ENCODE results near the gene ASIC2.

Gene ASIC2

GRCh38 chr17:33152783-33153182 lies 140.3 kb downstream of the ASIC2 start:
- no peak for ATAC-seq (replicated peaks; ENCODE audit: extremely low read depth, poor library complexity, severe bottlenecking)
- Mint-ChIP-seq H3K9me3 (no peaks in the 10 kb centered on the region), H3K4me1 (no peaks in the 10 kb centered on the region), H3K27me3 (peaks cover 23% of the 10 kb centered on the region), H3K27ac (ENCODE audit: low read depth) (no peak overlapping the region), H3K4me3 (no peak overlapping the region), H3K36me3 (ENCODE audit: insufficient read depth) (no peaks in the 10 kb centered on the region)
- no peak for DNase-seq (ENCODE audit: low spot score in 2 of 2)

- no peaks in the 10 kb centered on the region for H3K36me3 Mint-ChIP-seq (ENCODE audit: insufficient read depth)
- ATAC-seq (replicated peaks; ENCODE audit: extremely low read depth, poor library complexity, severe bottlenecking), result no peak
- no peak for DNase-seq (ENCODE audit: low spot score in 2 of 2)
Observed at GRCh38 chr17:33151565-33151964, 141.5 kb downstream of the ASIC2 start.

GRCh38 chr17:33145941-33146340 lies 147.2 kb downstream of the ASIC2 start:
- peaks cover 38% of the 10 kb centered on the region for H3K27me3 Mint-ChIP-seq
- no peaks in the 10 kb centered on the region for H3K9me3 Mint-ChIP-seq
- DNase-seq (ENCODE audit: low spot score in 2 of 2) (no peak), ATAC-seq (replicated peaks; ENCODE audit: extremely low read depth, poor library complexity, severe bottlenecking) (no peak)
- no peak overlapping the region for H3K4me3 Mint-ChIP-seq
- no peaks in the 10 kb centered on the region for H3K36me3 Mint-ChIP-seq (ENCODE audit: insufficient read depth)
- H3K4me1 Mint-ChIP-seq, result no peaks in the 10 kb centered on the region
- no peak overlapping the region for H3K27ac Mint-ChIP-seq (ENCODE audit: low read depth)

More at GRCh38 chr17:33151565-33151964, 141.5 kb downstream of the ASIC2 start:
- Mint-ChIP-seq H3K9me3 (no peaks in the 10 kb centered on the region), H3K27ac (ENCODE audit: low read depth) (no peak overlapping the region), H3K27me3 (peaks cover 15% of the 10 kb centered on the region), H3K4me1 (no peaks in the 10 kb centered on the region), H3K4me3 (no peak overlapping the region)

GRCh38 chr17:33144837-33145236 lies 148.3 kb downstream of the ASIC2 start:
- ATAC-seq (replicated peaks; ENCODE audit: extremely low read depth, poor library complexity, severe bottlenecking) (no peak), DNase-seq (ENCODE audit: low spot score in 2 of 2) (no peak)
- Mint-ChIP-seq H3K27me3 (peaks cover 39% of the 10 kb centered on the region), H3K9me3 (no peaks in the 10 kb centered on the region), H3K36me3 (ENCODE audit: insufficient read depth) (no peaks in the 10 kb centered on the region), H3K4me1 (no peaks in the 10 kb centered on the region), H3K27ac (ENCODE audit: low read depth) (no peak overlapping the region), H3K4me3 (no peak overlapping the region)

GRCh38 chr17:33142705-33143299 lies 150.3 kb downstream of the ASIC2 start:
- Mint-ChIP-seq H3K4me1 (no peaks in the 10 kb centered on the region), H3K36me3 (ENCODE audit: insufficient read depth) (no peaks in the 10 kb centered on the region), H3K9me3 (no peaks in the 10 kb centered on the region), H3K27me3 (peaks cover 56% of the 10 kb centered on the region), H3K4me3 (no peak overlapping the region), H3K27ac (ENCODE audit: low read depth) (no peak overlapping the region)
- DNase-seq (ENCODE audit: low spot score in 2 of 2) (no peak), ATAC-seq (replicated peaks; ENCODE audit: extremely low read depth, poor library complexity, severe bottlenecking) (no peak)

GRCh38 chr17:33140413-33141099 lies 152.5 kb downstream of the ASIC2 start:
- no peak overlapping the region for H3K27ac Mint-ChIP-seq (ENCODE audit: low read depth)

GRCh38 chr17:33138627-33139026 lies 154.5 kb downstream of the ASIC2 start:
- ATAC-seq (replicated peaks; ENCODE audit: extremely low read depth, poor library complexity, severe bottlenecking) (no peak), DNase-seq (ENCODE audit: low spot score in 2 of 2) (no peak)
- no peaks in the 10 kb centered on the region for H3K9me3 Mint-ChIP-seq
- H3K36me3 Mint-ChIP-seq (ENCODE audit: insufficient read depth), result peaks cover under 1% of the 10 kb centered on the region
- H3K27ac Mint-ChIP-seq (ENCODE audit: low read depth), result no peak overlapping the region
- H3K27me3 Mint-ChIP-seq, result peaks cover 57% of the 10 kb centered on the region
- H3K4me1 Mint-ChIP-seq, result no peaks in the 10 kb centered on the region
- no peak overlapping the region for H3K4me3 Mint-ChIP-seq

More at GRCh38 chr17:33140413-33141099, 152.5 kb downstream of the ASIC2 start:
- H3K4me1 Mint-ChIP-seq, result no peaks in the 10 kb centered on the region
- no peaks in the 10 kb centered on the region for H3K36me3 Mint-ChIP-seq (ENCODE audit: insufficient read depth)
- DNase-seq (ENCODE audit: low spot score in 2 of 2), result no peak
- H3K4me3 Mint-ChIP-seq, result no peak overlapping the region
- ATAC-seq (replicated peaks; ENCODE audit: extremely low read depth, poor library complexity, severe bottlenecking), result no peak
- H3K9me3 Mint-ChIP-seq, result no peaks in the 10 kb centered on the region
- H3K27me3 Mint-ChIP-seq, result peaks cover 62% of the 10 kb centered on the region

- H3K9me3 Mint-ChIP-seq, result no peaks in the 10 kb centered on the region
- peaks cover 3% of the 10 kb centered on the region for H3K36me3 Mint-ChIP-seq (ENCODE audit: insufficient read depth)
- H3K4me3 Mint-ChIP-seq, result no peak overlapping the region
- ATAC-seq (replicated peaks; ENCODE audit: extremely low read depth, poor library complexity, severe bottlenecking), result no peak
- H3K4me1 Mint-ChIP-seq, result no peaks in the 10 kb centered on the region
- no peak overlapping the region for H3K27ac Mint-ChIP-seq (ENCODE audit: low read depth)
- peaks cover 56% of the 10 kb centered on the region for H3K27me3 Mint-ChIP-seq
- no peak for DNase-seq (ENCODE audit: low spot score in 2 of 2)
Observed at GRCh38 chr17:33137426-33137825, 155.7 kb downstream of the ASIC2 start.

GRCh38 chr17:33135691-33136090 lies 157.4 kb downstream of the ASIC2 start:
- ATAC-seq (replicated peaks; ENCODE audit: extremely low read depth, poor library complexity, severe bottlenecking), result no peak
- H3K9me3 Mint-ChIP-seq, result no peaks in the 10 kb centered on the region
- no peak for DNase-seq (ENCODE audit: low spot score in 2 of 2)
- peaks cover 55% of the 10 kb centered on the region for H3K27me3 Mint-ChIP-seq
- no peaks in the 10 kb centered on the region for H3K4me1 Mint-ChIP-seq
- H3K4me3 Mint-ChIP-seq, result no peak overlapping the region
- H3K36me3 Mint-ChIP-seq (ENCODE audit: insufficient read depth), result peaks cover 4% of the 10 kb centered on the region
- no peak overlapping the region for H3K27ac Mint-ChIP-seq (ENCODE audit: low read depth)

- Mint-ChIP-seq H3K4me3 (no peak overlapping the region), H3K27ac (ENCODE audit: low read depth) (no peak overlapping the region), H3K27me3 (peaks cover 42% of the 10 kb centered on the region), H3K9me3 (no peaks in the 10 kb centered on the region), H3K36me3 (ENCODE audit: insufficient read depth) (peaks cover 4% of the 10 kb centered on the region), H3K4me1 (no peaks in the 10 kb centered on the region)
- ATAC-seq (replicated peaks; ENCODE audit: extremely low read depth, poor library complexity, severe bottlenecking), result no peak
- no peak for DNase-seq (ENCODE audit: low spot score in 2 of 2)
Observed at GRCh38 chr17:33131620-33132019, 161.5 kb downstream of the ASIC2 start.

GRCh38 chr17:33127706-33128105 lies 165.4 kb downstream of the ASIC2 start:
- Mint-ChIP-seq H3K9me3 (no peaks in the 10 kb centered on the region), H3K36me3 (ENCODE audit: insufficient read depth) (peaks cover 1% of the 10 kb centered on the region), H3K27ac (ENCODE audit: low read depth) (no peak overlapping the region), H3K27me3 (peaks cover 46% of the 10 kb centered on the region), H3K4me1 (no peaks in the 10 kb centered on the region), H3K4me3 (no peak overlapping the region)
- no peak for ATAC-seq (replicated peaks; ENCODE audit: extremely low read depth, poor library complexity, severe bottlenecking)
- DNase-seq (ENCODE audit: low spot score in 2 of 2), result no peak

GRCh38 chr17:33126086-33126485 lies 167.0 kb downstream of the ASIC2 start:
- no peaks in the 10 kb centered on the region for H3K4me1 Mint-ChIP-seq
- H3K9me3 Mint-ChIP-seq, result no peaks in the 10 kb centered on the region
- no peak overlapping the region for H3K27ac Mint-ChIP-seq (ENCODE audit: low read depth)
- DNase-seq (ENCODE audit: low spot score in 2 of 2) (no peak), ATAC-seq (replicated peaks; ENCODE audit: extremely low read depth, poor library complexity, severe bottlenecking) (no peak)
- H3K4me3 Mint-ChIP-seq, result no peak overlapping the region
- H3K36me3 Mint-ChIP-seq (ENCODE audit: insufficient read depth), result peaks cover 1% of the 10 kb centered on the region
- H3K27me3 Mint-ChIP-seq, result peaks cover 59% of the 10 kb centered on the region

- no peak for DNase-seq (ENCODE audit: low spot score in 2 of 2)
- Mint-ChIP-seq H3K27ac (ENCODE audit: low read depth) (no peak overlapping the region), H3K4me1 (no peaks in the 10 kb centered on the region), H3K4me3 (no peak overlapping the region), H3K9me3 (no peaks in the 10 kb centered on the region), H3K36me3 (ENCODE audit: insufficient read depth) (no peaks in the 10 kb centered on the region), H3K27me3 (peaks cover 63% of the 10 kb centered on the region)
- ATAC-seq (replicated peaks; ENCODE audit: extremely low read depth, poor library complexity, severe bottlenecking), result no peak
Observed at GRCh38 chr17:33125552-33125950, 167.5 kb downstream of the ASIC2 start.
